ENCODE data around the gene MED20. TPM values are rescaled to one million over a fixed set of nuclear protein-coding genes. Genes with fewer than 3 reads are reported as not detected.

MED20 gene
- total RNA-seq (2012; rRNA removed), result 19.4 and 23.3 TPM in 2 replicates

DNA sequence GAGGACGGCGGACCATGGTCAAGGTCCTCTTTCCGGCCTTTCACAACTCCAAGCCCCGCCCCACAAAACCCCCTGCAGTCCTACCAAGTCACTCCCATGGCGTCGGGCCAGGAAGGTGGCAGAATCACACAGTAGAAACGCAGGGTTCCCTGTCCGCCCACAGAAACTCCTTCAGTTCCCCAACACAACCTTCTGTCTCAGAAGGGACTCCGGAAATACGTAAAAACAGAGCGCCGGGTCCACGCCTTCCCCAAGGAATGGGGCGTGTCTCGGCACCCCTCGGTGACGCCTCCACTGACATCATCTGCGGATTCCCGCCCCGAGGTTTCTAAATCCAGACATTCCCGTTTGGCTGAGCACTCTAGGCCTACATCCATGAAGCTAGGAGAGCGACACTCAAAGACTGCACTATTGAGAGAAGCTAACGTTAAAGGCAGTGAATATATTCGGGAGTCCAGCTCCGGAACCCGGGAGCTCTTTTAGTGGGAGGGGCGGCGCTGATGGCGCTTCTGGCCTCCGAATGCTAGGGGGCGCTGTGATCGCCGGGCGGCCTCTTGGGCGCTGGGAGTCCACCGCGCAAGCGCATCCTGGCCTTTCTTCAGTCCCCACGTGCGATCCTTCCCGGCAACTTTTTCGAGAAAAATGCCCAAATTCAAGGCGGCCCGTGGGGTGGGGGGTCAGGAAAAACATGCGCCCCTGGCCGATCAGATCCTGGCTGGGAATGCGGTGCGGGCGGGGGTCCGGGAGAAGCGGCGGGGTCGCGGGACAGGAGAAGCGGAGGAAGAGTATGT lies at the start of gene MED20, which contains the start of gene BYSL:
MED20 (minus strand) TSS at position 219 of the 791 bp plus-strand sequence; CDS start at position 98, 121 bp downstream.
BYSL (plus strand) TSS at position 579 of the 791 bp plus-strand sequence; CDS start at position 643, 64 bp downstream.
- Histone ChIP-seq H3K9ac (ENCODE audit: low read depth, low read length) (peak within 1 kb of the TSS; percentile 97), H3K4me1 (ENCODE audit: control insufficient read depth, insufficient read depth, low read length) (peaks cover 41% of the 10 kb centered on the region), H3K27me3 (ENCODE audit: control insufficient read depth, insufficient read depth, low read length) (no peaks in the 10 kb centered on the region), H3K36me3 (ENCODE audit: insufficient read depth, low read length) (peaks cover 16% of the 10 kb centered on the region), H3K9me3 (replicated peaks; ENCODE audit: low read length) (no peaks in the 10 kb centered on the region), H3K4me2 (ENCODE audit: low read length) (peak within 1 kb of the TSS; percentile 80), H3K4me3 (ENCODE audit: low read length) (peak within 1 kb of the TSS; percentile 95)

DNA sequence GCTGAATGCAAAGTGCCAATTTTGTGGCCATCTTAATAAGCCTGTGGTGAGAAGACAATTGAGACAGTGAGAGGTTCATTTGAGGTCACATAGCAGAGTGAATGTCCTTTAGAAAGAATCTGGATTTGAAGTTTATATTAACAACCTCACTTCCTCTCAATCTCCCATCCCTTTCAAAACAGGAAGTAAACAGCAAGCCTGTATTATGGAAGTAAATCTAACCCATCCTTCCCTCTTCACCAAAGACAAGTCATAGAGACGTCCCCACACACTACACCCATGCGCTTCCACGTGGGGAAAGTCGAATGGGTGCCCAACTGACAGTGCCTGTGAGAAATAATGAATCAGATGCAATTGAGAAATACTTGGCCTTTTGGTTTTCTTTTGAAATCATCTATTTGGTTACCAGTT lies 49.5 kb upstream of the MED20 start:
- H3K4me1 ChIP-seq (ENCODE audit: control insufficient read depth, insufficient read depth, low read length), result peaks cover 28% of the 10 kb centered on the region

GRCh38 chr6:41967312-41968287 lies 46.7 kb upstream of the MED20 start:
- Histone ChIP-seq H3K36me3 (ENCODE audit: insufficient read depth, low read length) (no peaks in the 10 kb centered on the region), H3K9me3 (replicated peaks; ENCODE audit: low read length) (no peaks in the 10 kb centered on the region), H3K27me3 (ENCODE audit: control insufficient read depth, insufficient read depth, low read length) (no peaks in the 10 kb centered on the region), H3K9ac (ENCODE audit: low read depth, low read length) (no peak overlapping the region), H3K4me1 (ENCODE audit: control insufficient read depth, insufficient read depth, low read length) (peaks cover 28% of the 10 kb centered on the region), H3K4me3 (ENCODE audit: low read length) (no peak overlapping the region), H3K4me2 (ENCODE audit: low read length) (peak overlapping the region; percentile 8)

More for the DNA sequence above, 49.5 kb upstream of the MED20 start:
- H3K9me3 ChIP-seq (replicated peaks; ENCODE audit: low read length), result no peaks in the 10 kb centered on the region
- H3K4me3 ChIP-seq (ENCODE audit: low read length), result no peak overlapping the region
- no peaks in the 10 kb centered on the region for H3K36me3 ChIP-seq (ENCODE audit: insufficient read depth, low read length)
- peak overlapping the region; percentile 46 for H3K4me2 ChIP-seq (ENCODE audit: low read length)
- no peak overlapping the region for H3K9ac ChIP-seq (ENCODE audit: low read depth, low read length)
- no peaks in the 10 kb centered on the region for H3K27me3 ChIP-seq (ENCODE audit: control insufficient read depth, insufficient read depth, low read length)

GRCh38 chr6:41966961-41967311 lies 46.0 kb upstream of the MED20 start:
- Histone ChIP-seq H3K9me3 (replicated peaks; ENCODE audit: low read length) (no peaks in the 10 kb centered on the region), H3K27me3 (ENCODE audit: control insufficient read depth, insufficient read depth, low read length) (no peaks in the 10 kb centered on the region), H3K4me2 (ENCODE audit: low read length) (peak overlapping the region; percentile 8), H3K36me3 (ENCODE audit: insufficient read depth, low read length) (no peaks in the 10 kb centered on the region), H3K9ac (ENCODE audit: low read depth, low read length) (no peak overlapping the region), H3K4me1 (ENCODE audit: control insufficient read depth, insufficient read depth, low read length) (peaks cover 28% of the 10 kb centered on the region), H3K4me3 (ENCODE audit: low read length) (no peak overlapping the region)

DNA sequence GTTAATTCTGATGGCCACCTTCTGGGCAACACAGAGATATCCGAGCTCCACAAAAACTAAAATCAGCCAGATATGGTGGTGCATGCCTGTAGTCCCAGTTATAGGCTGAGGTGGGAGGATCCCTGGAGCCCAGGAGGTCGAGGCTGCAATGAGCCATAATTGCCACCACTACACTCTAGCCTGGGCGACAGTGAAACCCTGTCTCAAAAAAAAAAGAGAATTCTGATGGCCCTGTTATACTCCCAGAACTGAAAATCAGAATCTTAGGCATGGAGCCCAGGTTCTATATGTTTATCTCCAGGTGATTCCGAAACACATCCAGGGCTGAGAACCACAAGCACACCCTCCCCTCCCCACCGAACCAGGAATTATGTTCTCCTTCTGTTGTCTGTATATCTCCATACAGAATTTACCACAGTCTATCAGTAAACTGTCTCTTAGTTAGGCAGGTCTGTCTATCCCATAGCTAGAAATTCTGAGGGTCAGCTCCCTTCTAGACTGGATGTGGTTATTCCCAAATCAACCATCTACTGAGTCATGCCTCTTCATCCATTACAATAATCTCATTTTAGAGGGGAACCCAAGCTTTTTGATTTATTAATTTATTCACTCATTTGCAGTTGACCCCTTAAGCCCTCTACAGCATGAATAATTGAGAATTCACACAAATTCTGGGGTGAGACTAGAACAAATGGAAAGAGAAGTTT lies 45.4 kb upstream of the MED20 start:
- no peaks in the 10 kb centered on the region for H3K9me3 ChIP-seq (replicated peaks; ENCODE audit: low read length)
- no peaks in the 10 kb centered on the region for H3K27me3 ChIP-seq (ENCODE audit: control insufficient read depth, insufficient read depth, low read length)
- no peaks in the 10 kb centered on the region for H3K36me3 ChIP-seq (ENCODE audit: insufficient read depth, low read length)
- peaks cover 33% of the 10 kb centered on the region for H3K4me1 ChIP-seq (ENCODE audit: control insufficient read depth, insufficient read depth, low read length)
- H3K4me2 ChIP-seq (ENCODE audit: low read length), result peak overlapping the region; percentile 8
- H3K9ac ChIP-seq (ENCODE audit: low read depth, low read length), result no peak overlapping the region
- no peak overlapping the region for H3K4me3 ChIP-seq (ENCODE audit: low read length)

GRCh38 chr6:41965429-41966213 lies 44.7 kb upstream of the MED20 start:
- no peaks in the 10 kb centered on the region for H3K9me3 ChIP-seq (replicated peaks; ENCODE audit: low read length)
- no peak overlapping the region for H3K4me3 ChIP-seq (ENCODE audit: low read length)
- H3K4me1 ChIP-seq (ENCODE audit: control insufficient read depth, insufficient read depth, low read length), result peaks cover 27% of the 10 kb centered on the region
- no peaks in the 10 kb centered on the region for H3K36me3 ChIP-seq (ENCODE audit: insufficient read depth, low read length)
- H3K4me2 ChIP-seq (ENCODE audit: low read length), result no peak overlapping the region
- H3K9ac ChIP-seq (ENCODE audit: low read depth, low read length), result no peak overlapping the region
- no peaks in the 10 kb centered on the region for H3K27me3 ChIP-seq (ENCODE audit: control insufficient read depth, insufficient read depth, low read length)

- no peak overlapping the region for H3K4me3 ChIP-seq (ENCODE audit: low read length)
- no peaks in the 10 kb centered on the region for H3K9me3 ChIP-seq (replicated peaks; ENCODE audit: low read length)
- H3K4me1 ChIP-seq (ENCODE audit: control insufficient read depth, insufficient read depth, low read length), result peaks cover 23% of the 10 kb centered on the region
- H3K9ac ChIP-seq (ENCODE audit: low read depth, low read length), result no peak overlapping the region
- H3K36me3 ChIP-seq (ENCODE audit: insufficient read depth, low read length), result no peaks in the 10 kb centered on the region
- no peak overlapping the region for H3K4me2 ChIP-seq (ENCODE audit: low read length)
- no peaks in the 10 kb centered on the region for H3K27me3 ChIP-seq (ENCODE audit: control insufficient read depth, insufficient read depth, low read length)
Observed at GRCh38 chr6:41964201-41964887, 43.4 kb upstream of the MED20 start.

- H3K4me1 ChIP-seq (ENCODE audit: control insufficient read depth, insufficient read depth, low read length), result peaks cover 23% of the 10 kb centered on the region
- H3K4me3 ChIP-seq (ENCODE audit: low read length), result no peak overlapping the region
- no peak overlapping the region for H3K4me2 ChIP-seq (ENCODE audit: low read length)
- no peaks in the 10 kb centered on the region for H3K27me3 ChIP-seq (ENCODE audit: control insufficient read depth, insufficient read depth, low read length)
- no peak overlapping the region for H3K9ac ChIP-seq (ENCODE audit: low read depth, low read length)
- no peaks in the 10 kb centered on the region for H3K36me3 ChIP-seq (ENCODE audit: insufficient read depth, low read length)
- no peaks in the 10 kb centered on the region for H3K9me3 ChIP-seq (replicated peaks; ENCODE audit: low read length)
Observed at GRCh38 chr6:41963371-41963770, 42.4 kb upstream of the MED20 start.

DNA sequence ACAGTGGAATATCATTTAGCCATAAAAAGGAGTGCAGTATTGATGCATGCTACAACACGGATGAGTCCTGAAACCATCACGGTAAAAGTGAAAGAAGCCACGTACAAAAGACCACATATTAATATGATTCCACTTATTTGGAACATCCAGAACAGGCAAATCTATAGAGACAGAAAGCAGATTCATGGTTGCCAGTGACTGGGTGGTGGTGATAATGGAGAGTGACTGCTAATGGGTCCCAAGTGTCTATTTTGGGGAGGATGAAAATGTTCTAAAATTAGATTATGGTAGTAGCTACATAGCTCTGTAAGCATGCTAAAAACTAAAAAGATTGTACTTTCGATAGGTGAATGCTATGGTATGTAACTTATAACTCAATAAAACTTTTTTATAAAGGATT lies 39.1 kb upstream of the MED20 start:
- Histone ChIP-seq H3K4me1 (ENCODE audit: control insufficient read depth, insufficient read depth, low read length) (peaks cover 5% of the 10 kb centered on the region), H3K9me3 (replicated peaks; ENCODE audit: low read length) (no peaks in the 10 kb centered on the region), H3K4me3 (ENCODE audit: low read length) (no peak overlapping the region)

More for the DNA sequence above, 39.1 kb upstream of the MED20 start:
- H3K9ac ChIP-seq (ENCODE audit: low read depth, low read length), result no peak overlapping the region
- no peaks in the 10 kb centered on the region for H3K27me3 ChIP-seq (ENCODE audit: control insufficient read depth, insufficient read depth, low read length)
- no peaks in the 10 kb centered on the region for H3K36me3 ChIP-seq (ENCODE audit: insufficient read depth, low read length)
- no peak overlapping the region for H3K4me2 ChIP-seq (ENCODE audit: low read length)
